CD4-positive, alpha-beta T cell treated with Interleukin-17A for 1 hour (primary cell): ENCODE data around the gene NTMT1.

Source experiments
- DNase-seq: peaks from one replicate; pipeline ENCODE4 v3.0.0-alpha.2; 2020

NTMT1 gene

DNA sequence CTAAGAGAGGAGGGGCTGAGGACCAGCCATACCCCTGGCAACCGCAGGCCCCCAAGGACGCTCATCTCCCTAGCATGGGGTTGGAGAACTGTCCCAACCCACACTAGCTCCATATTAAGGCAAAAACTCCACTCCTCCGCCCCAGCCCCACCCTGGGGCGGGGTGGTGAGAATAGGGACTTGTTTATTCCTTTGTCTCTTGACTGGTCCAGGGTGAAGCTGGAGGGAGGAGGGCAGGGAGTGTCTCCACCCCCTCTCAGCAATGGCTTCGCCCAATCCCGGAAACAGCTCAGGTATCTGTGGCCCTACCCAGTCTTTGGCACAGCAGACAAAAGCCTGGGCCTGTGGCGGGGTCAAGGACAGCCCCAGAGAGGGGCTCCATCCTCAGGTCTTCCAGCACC lies 56.4 kb downstream of the NTMT1 start:
- no peak for DNase-seq

DNA sequence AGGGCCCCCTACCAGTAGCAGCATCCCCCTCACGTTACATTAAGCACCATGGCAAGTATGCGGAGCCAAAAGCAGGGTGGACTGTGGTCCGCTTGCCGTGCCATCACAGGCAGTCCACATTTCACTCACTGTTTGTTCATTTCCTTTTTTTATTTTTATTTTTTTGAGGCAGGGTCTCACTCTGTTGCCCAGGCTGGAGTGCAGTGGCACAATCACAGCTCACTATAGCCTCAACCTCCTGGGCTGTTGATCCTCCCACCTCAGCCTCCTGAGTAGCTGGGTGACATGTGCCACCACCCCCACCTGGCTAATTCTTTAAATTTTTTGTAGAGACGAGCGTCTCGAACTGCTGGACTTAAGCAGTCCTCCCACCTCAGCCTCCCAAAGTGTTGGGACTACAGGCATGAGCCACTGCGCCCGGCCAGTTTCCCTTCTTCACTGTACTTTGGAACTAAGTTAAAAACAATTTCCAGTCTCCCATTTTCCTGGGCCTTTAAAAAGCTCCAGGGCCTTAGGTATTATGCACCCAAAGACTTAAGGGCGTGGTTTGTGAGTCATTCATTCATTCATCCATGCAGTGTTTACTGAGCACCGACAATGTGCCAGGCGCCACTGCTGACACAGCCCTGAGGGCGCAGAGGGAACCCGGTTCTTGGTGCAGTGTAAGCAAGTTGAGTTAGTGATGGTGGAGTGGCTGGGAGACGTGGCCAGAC lies 59.4 kb downstream of the NTMT1 start:
- no peak for DNase-seq
